Measurements from ENCODE around the gene LHPP. TPM values are rescaled to one million over a fixed set of nuclear protein-coding genes. Genes with fewer than 3 reads are reported as not detected.

The LHPP gene
- total and polyA plus RNA-seq, 2 experiments from 2014 or later = 19.1 to 40.6 TPM

DNA sequence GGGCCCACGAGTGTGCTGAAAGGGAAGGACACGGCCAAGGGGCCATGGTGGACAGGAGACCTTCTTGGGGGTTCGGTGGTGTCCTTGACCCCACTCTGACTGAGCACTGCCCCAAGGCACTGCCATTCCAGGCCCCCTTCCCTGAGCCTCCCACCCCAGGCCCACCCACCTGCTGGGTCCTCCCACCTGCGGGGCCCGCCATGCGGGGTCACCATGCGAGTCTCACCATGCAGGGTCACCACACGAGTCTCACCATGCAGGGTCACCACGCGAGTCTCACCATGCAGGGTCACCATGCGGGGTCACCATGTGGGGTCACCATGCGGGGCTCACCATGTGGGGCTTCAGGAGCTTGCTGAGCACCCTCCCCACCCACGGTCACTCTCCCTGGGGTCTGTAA is 76.3 kb downstream of the LHPP start:
- DNase-seq (ENCODE audit: low read depth in 1 of 2, low spot score in 1 of 2) = no peak
- Histone ChIP-seq H3K4me1 (ENCODE audit: low read depth) (no peaks in the 10 kb centered on the region), H3K4me3 (no peak overlapping the region), H3K9me3 (ENCODE audit: low read depth) (no peaks in the 10 kb centered on the region), H3K36me3 (no peaks in the 10 kb centered on the region), H3K27ac (no peak overlapping the region), H3K27me3 (no peaks in the 10 kb centered on the region)
- TF ChIP-seq CTCF (IDR thresholded peaks at IDR 0.05; ENCODE audit: low read depth, low read length) = no peak

DNA sequence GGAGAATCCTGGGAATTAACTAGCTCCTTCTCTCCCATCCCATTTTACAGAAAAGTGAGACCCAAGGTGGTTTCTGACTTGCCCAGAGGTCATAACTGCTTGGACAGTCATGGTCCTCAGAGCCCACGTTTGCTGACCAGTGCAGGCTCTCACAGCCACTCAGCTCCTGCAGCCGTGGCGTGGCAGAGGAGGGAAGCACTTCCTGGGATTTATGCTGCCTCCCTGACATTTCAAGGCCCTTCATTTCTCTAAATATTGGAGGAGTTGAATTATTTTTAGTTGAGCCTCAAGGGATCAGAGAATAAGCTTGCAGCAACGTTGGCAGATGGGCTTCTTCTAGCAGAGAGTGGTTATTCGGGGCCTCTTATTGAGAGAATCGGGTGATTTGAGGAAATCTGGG is 77.1 kb downstream of the LHPP start:
- DNase-seq (ENCODE audit: low read depth in 1 of 2, low spot score in 1 of 2) = no peak
- H3K4me1 ChIP-seq (ENCODE audit: low read depth) = no peaks in the 10 kb centered on the region
- H3K4me3 ChIP-seq = no peak overlapping the region
- no peaks in the 10 kb centered on the region for H3K36me3 ChIP-seq
- no peaks in the 10 kb centered on the region for H3K9me3 ChIP-seq (ENCODE audit: low read depth)
- TF ChIP-seq CTCF (IDR thresholded peaks at IDR 0.05; ENCODE audit: low read depth, low read length) = no peak
- no peak overlapping the region for H3K27ac ChIP-seq
- no peaks in the 10 kb centered on the region for H3K27me3 ChIP-seq

- H3K36me3 ChIP-seq = no peaks in the 10 kb centered on the region
- no peaks in the 10 kb centered on the region for H3K9me3 ChIP-seq (ENCODE audit: low read depth)
- no peaks in the 10 kb centered on the region for H3K4me1 ChIP-seq (ENCODE audit: low read depth)
- no peaks in the 10 kb centered on the region for H3K27me3 ChIP-seq
- no peak overlapping the region for H3K27ac ChIP-seq
- peak; percentile 58 to 78 for DNase-seq (ENCODE audit: low read depth in 1 of 2, low spot score in 1 of 2)
- TF ChIP-seq CTCF (IDR thresholded peaks at IDR 0.05; ENCODE audit: low read depth, low read length) = peak; percentile 84
- no peak overlapping the region for H3K4me3 ChIP-seq
These were observed 78.5 kb downstream of the LHPP start for GRCh38 chr10:124539935-124540641.

- Histone ChIP-seq H3K36me3 (no peaks in the 10 kb centered on the region), H3K4me1 (ENCODE audit: low read depth) (no peaks in the 10 kb centered on the region), H3K9me3 (ENCODE audit: low read depth) (no peaks in the 10 kb centered on the region), H3K27me3 (no peaks in the 10 kb centered on the region), H3K4me3 (no peak overlapping the region), H3K27ac (no peak overlapping the region)
- TF ChIP-seq CTCF (IDR thresholded peaks at IDR 0.05; ENCODE audit: low read depth, low read length) = no peak
- DNase-seq (ENCODE audit: low read depth in 1 of 2, low spot score in 1 of 2) = no peak
These were observed 79.7 kb downstream of the LHPP start for GRCh38 chr10:124541076-124541903.

GRCh38 chr10:124542336-124542735 is 80.7 kb downstream of the LHPP start:
- H3K27ac ChIP-seq = no peak overlapping the region
- no peak for DNase-seq (ENCODE audit: low read depth in 1 of 2, low spot score in 1 of 2)
- H3K36me3 ChIP-seq = no peaks in the 10 kb centered on the region
- H3K4me3 ChIP-seq = no peak overlapping the region
- no peaks in the 10 kb centered on the region for H3K9me3 ChIP-seq (ENCODE audit: low read depth)
- no peaks in the 10 kb centered on the region for H3K27me3 ChIP-seq
- no peak for TF ChIP-seq CTCF (IDR thresholded peaks at IDR 0.05; ENCODE audit: low read depth, low read length)
- H3K4me1 ChIP-seq (ENCODE audit: low read depth) = no peaks in the 10 kb centered on the region
